GM19099 (cell line): Measurements from ENCODE around the gene FCAR.
"Not testable (repeated sequence)": the region's sequence is repeated elsewhere in the genome, so short reads cannot be mapped to it uniquely, and the experiment has no call there.

Experiments
- POLR2A ChIP-seq: IDR thresholded peaks from 3 replicates; pipeline ENCODE4 v1.6.1; 2011; ENCODE audit warnings: low read depth; ENCODE audit not compliant: insufficient read length; ENCODE audit errors: extremely low read depth

Gene FCAR

DNA sequence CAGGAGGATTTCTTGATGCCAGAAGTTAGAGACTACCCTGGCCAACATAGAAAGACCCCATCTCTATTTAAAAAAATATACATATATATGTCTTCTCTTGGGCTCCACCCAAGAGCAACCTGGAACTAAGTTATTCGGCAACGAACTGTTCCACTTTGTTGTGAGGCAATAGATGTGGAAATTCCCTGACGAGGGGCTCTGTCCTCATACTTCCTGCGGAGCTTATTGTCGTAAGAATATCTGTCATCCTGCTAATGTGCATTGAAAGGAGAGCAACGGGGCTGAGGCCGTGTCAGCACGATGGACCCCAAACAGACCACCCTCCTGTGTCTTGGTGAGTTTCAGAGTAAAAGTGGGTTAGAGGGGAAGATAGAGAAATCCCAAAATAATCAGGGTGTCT is at the start of gene FCAR:
TSS of gene FCAR (plus strand) at position 246 of the 400 bp plus-strand sequence. CDS start at position 301, 55 bp downstream.
- no peak for TF ChIP-seq POLR2A

DNA sequence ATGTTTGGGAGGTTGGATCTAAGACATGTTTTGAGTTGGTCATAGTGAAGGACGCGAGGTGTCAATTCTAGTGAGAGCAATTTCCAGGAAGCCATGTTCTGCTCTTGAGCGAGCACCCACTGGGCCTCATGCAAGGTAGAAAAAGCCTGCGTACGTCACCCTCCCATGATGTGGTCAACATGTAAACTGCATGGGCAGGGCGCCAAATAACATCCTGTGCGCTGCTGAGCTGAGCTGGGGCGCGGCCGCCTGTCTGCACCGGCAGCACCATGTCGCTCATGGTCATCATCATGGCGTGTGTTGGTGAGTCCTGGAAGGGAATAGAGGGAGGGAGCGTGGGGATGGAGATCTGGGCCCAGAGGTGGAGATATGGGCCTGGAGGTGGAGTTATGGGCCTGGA is 41.5 kb upstream of the FCAR start, which contains the start of gene KIR2DS4:
TSS of gene KIR2DS4 (plus strand) at position 181 of the 400 bp plus-strand sequence.
- TF ChIP-seq POLR2A: not testable (repeated sequence)

DNA sequence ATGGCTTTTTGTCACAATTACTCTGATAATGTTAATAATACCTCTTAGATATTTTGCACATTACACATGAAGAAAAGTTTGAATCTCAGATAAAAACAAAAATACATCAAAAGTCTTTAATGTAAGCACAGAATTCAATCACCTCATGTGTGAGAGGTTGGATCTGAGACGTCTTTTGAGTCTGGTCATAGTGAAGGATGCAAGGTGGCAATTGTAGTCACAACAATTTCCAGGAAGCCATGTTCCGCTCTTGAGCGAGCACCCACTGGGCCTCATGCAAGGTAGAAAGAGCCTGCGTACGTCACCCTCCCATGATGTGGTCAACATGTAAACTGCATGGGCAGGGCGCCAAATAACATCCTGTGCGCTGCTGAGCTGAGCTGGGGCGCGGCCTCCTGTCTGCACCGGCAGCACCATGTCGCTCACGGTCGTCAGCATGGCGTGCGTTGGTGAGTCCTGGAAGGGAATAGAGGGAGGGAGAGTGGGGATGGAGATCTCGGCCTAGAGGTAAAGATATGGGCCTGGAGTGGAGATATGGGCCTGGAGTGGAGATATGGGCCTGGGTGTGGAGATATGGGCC is 23.9 kb upstream of the FCAR start, which contains the start of gene KIR3DL2:
TSS of gene KIR3DL2 (plus strand) at position 383 of the 580 bp plus-strand sequence. CDS start at position 416, 33 bp downstream.
- not testable (repeated sequence) for TF ChIP-seq POLR2A

DNA sequence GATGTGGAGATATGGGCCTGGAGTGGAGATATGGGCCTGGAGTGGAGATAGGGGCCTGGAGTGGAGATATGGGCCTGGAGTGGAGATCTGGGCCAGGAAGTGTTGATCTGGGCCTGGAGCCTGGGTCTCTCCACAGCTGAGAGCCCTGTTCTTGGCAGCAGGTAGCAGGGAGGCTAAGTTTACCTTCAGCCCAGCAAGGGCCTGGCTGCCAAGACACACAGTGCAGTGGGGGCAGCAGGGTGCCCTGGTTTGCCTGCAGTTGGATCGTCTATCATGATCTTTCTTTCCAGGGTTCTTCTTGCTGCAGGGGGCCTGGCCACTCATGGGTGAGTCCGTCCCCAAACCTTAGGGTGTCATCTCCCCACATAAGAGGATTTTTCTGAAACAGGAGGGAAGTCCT is 23.1 kb upstream of the FCAR start:
- no peak for TF ChIP-seq POLR2A

DNA sequence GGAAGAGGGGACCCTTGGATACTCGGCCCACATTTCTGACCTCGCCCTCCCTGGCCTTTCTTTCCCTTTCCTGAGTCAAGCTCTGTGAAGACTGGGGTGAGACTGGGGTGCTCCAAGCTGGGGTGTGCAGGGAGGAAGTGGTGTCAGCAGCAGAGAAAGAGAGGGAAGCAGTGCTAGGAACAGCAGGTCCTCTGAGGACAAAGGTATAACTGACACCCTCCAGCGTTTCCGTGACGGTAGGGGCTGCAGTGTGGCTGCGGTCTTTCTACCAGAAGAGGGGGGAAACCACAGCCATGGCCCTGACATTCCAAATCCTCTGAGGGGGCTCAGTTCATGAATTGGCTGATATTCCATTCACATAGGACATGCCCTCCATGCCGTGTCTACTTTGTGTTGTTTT is 22.7 kb upstream of the FCAR start:
- no peak for TF ChIP-seq POLR2A

DNA sequence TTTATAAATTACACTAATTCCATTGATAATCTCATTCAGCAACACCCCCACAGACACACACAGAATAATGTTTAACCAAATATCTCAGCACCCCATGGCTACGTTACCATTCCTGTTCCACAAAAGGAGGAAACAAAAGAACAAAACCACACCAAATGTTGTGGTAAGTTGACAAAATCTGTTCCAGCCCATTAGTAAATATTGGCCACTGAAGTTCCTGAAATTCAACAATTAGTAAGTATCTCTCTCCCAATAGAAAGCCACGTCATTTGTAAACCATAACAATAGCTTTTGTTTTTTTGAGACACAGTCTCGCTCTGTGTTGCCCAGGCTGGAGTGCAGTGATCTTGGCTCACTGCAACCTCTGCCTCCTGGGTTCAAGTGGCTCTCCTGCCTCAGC is 2.3 kb upstream of the FCAR start:
- TF ChIP-seq POLR2A: no peak

DNA sequence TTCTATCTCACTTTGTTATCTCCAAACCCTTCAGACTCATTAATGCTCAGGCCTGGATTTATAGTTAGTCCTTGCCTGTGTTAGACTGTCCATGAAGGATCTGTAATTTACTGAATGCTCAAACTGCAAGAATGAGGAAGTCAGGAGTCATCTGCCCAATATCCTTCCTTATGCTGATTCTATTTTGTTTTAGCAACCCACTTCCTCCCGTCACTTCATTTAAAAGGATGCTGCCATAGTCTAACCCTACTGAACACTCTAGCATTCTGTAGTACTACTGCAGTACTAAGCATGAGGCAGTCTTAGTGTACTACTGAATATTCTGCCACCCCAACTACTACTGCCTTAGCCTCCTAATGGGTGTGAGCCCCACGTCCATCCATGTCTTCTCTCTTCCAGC is 1.5 kb downstream of the FCAR start:
- TF ChIP-seq POLR2A: no peak

DNA sequence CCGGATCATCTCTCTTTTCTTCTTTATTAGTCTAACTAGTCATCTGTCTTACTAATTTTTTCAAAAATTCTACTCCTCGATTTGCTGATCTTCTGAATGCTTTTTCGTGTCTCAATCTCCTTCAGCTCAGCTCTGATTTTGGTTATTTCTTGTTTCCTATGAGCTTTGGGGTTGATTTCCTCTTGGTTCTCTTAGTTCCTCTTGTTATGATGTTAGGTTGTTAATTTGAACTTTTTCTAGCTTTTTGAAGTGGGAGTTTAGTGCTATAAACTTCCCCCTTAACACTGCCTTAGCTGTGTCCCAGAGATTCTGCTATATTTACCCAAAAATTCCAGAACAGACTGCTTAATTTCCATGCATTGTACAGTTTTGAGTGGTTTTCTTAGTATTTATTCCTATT is 3.4 kb downstream of the FCAR start:
- TF ChIP-seq POLR2A: no peak

DNA sequence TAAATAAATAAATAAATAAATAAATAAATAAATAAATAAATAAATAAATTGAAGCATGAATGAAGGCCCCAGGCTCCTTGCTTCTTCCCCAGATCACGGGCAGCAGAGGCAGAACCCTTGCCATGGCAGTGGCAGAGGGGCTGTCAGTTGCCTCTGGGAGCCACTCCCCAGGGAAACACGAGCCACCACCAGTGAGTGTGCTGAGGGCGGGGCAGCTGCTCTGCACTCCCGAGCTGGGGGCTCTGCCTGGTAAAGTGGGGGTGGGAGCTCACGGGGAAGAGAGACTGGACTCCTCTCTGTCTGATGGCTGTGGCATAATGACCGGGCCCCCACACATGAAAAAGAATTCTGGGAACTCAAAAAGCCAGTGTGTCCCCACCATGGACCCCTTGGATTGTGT is 7.8 kb downstream of the FCAR start:
- TF ChIP-seq POLR2A: no peak

DNA sequence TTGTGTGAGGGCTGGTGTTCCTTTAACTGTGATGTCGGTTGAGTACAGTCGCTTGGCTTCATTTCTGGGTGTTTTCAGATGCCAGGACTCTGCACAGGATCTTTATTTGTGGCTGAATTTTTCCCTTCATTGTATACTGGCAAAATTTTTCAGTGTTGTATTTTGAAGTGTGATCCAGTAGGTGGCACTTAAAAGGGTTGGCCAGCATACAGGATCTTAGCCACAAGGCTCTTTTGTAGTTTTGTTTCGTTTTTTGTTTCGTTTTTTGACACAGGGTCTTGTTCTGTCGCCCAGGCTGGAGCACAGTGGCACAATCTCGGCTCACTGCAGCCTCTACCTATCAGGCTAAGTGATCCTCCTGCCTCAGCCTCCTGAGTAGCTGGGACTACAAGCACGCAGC is 8.7 kb downstream of the FCAR start:
- no peak for TF ChIP-seq POLR2A

DNA sequence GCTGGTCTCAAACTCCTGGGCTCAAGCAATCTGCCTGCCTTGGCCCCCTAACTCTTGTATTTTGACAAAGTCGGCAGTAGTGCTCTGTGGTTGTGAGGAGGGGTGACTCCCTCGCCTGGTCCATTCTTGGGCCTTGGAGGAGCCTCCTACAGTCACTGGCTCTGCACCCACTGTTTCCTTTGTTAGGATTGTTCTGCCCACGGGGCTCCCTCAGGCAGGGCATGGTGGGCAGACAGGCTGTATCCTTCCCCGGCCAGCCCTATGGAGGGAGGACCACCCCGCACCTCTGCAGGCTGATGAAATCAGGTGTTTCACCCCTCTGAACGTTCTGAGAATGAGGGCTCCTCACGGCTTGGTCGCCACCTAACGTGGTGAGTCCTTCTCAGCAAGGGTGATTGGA is 9.2 kb downstream of the FCAR start:
- TF ChIP-seq POLR2A: no peak

DNA sequence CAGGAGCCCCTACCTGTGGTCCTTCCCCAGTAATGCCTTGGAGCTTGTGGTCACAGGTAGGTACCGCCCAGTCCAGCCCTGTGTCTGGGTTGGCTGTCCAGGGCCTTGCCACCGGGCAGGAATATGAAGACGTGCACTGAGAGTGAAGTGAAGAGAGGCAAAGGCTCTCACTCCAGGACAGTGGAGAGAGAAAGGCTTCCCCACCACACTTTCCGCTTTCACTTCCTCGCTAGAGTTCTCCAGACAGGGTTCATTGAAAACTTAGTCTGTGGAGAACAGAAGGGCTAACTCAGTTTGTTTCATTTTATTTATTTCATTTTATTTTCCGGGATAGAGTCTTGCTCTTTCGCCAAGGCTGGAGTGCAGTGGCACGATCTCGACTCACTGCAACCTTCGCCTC is 14.2 kb downstream of the FCAR start:
- TF ChIP-seq POLR2A: no peak

DNA sequence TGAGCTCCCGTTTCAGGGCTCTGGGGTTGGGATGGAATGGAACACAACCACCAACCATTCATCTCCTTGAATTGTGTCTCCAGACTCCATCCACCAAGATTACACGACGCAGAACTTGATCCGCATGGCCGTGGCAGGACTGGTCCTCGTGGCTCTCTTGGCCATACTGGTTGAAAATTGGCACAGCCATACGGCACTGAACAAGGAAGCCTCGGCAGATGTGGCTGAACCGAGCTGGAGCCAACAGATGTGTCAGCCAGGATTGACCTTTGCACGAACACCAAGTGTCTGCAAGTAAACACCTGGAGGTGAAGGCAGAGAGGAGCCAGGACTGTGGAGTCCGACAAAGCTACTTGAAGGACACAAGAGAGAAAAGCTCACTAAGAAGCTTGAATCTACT is 15.5 kb downstream of the FCAR start:
- no peak for TF ChIP-seq POLR2A

DNA sequence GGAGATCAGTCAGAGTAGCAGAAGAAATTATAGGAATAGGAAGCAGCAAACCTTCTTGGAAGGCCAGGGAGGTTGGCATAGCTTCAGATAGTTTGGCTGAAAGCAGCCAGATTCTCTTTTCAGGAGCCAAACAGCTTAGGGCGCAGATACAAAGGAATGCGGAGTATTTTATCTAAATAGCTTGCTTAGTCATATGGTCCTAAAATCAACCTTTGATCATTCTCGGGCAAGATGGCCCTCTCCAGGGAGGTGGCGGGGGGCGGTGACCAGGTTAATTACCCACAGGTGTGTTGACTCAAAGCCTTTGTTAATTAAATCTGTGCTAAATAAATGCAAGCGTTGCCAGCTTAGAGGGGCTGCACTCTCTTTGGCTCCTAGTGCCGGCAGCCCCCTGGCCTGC is 19.4 kb downstream of the FCAR start:
- TF ChIP-seq POLR2A: no peak

DNA sequence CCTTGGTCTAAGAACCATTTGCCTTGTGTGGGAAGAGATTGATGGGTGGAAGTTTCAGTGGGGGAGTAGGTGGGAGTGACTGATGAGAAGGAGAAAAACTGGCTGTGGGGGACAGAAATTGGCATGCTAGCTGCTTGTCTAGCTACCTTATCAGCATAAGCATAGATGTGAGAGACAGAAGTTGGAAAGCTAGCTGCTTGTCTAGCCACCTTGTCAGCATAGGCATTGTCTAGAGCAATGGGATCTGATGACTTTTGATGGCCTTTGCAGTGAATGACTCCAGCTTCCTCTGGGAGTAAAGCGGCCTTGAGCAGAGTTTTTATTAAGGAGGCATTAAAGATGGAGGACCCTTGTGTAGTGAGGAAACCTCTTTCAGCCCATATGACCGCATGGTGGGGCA is 22.0 kb downstream of the FCAR start:
- TF ChIP-seq POLR2A: no peak

DNA sequence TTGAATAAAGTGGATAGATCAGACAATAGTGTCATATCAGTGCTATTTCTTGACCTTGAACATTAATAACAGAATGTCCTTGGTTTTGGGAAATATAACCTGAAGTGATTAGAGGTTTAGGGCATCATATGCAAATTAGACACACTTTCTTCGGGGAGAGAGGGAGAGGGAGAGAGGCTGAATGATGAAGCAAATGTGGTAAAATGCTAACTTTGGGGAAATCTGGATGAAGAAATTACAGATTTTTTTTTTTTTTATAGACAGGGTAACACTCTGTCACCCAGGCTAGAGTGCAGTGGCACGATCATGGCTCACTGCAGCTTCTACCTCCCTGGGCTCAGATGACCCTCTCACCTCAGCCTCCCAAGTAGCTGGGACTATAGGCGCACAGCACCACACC is 28.0 kb downstream of the FCAR start:
- TF ChIP-seq POLR2A: no peak

DNA sequence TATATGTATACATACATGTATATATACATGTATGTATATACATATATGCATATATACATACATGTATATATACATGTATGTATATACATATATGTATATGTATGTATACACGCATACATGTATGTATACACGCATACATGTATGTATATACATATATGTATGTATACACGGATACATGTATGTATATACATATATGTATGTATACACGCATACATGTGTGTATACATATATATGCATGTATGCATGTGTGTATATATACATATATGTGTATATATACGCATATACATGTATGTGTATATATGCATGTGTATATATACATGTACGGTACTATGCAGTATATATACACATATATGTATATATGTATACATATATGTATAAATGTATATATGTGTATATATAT is 29.3 kb downstream of the FCAR start:
- TF ChIP-seq POLR2A: no peak

DNA sequence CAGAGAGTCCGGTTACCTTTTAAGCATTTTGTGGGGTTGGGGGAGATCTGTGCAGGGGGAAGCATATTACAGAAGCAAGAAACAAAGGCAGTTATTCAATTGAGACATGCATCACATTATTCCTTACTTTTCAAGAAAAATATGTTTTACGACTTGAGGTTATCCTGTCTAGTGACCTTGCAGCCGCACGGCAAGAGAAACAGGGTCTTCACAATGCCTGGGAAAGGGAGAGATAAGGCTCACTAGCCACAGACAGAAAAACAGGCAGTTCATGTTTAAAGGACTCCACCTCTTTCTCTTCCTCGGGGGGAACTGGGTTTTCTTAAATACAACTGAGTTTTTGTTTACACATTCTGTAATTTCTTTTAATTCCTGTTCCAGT is 31.4 kb downstream of the FCAR start:
- TF ChIP-seq POLR2A: no peak

DNA sequence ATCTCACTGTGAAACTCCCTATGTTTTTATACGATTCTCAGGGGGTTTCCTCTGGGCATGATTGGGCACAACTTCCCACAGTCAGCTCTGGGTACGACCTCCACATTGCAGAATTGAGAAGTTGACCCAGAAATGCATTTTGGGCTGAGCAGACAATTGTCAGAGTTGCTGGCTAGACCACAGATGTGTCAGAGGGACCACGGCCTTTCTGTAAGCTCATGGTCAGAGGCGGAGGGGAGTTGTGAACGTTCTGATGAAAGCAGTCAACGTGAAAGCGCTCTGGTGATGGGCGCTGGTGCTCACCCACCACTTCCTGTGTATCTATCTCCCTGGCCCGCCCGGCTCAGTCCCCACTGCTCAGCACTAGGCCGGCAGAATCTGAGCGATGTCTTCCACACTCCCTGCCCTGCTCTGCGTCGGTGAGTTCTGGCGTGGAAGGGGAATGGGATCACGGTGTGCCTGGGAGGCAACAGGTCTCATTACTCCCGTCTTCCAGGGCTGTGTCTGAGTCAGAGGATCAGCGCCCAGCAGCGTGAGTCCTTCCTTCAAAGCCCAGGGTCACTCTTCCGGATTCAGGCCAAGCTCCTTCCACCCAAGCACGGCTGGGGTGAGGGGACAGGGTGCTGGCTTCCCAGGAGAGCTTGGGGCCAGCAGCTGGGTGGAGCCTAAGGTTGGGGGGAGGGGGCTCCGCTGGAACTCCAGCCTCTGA is 31.9 kb downstream of the FCAR start, which contains the start of gene NCR1:
TSS of gene NCR1 (plus strand) at position 346 of the 709 bp plus-strand sequence. CDS start at position 386, 40 bp downstream.
- no peak for TF ChIP-seq POLR2A
